Ascending aorta (tissue), 2 donors: ENCODE measurements around the gene MED1. TPM values are rescaled to one million over a fixed set of nuclear protein-coding genes. Genes with fewer than 3 reads are reported as not detected.

ENCODE experiments used
- DNase-seq, 2 donors: peaks; one replicate each; pipeline ENCODE4 v3.0.0-alpha.2; 2019; ENCODE audit warnings: low spot score in 2 of 2
- H3K27ac ChIP-seq, 2 donors: fragments of 200-600 bp; sonication (generic); one replicate each; pipeline ENCODE4 v1.5.1; 2016 to 2017; ENCODE audit warnings: mild to moderate bottlenecking in 1 of 2
- H3K27me3 ChIP-seq: fragments of 200-600 bp; sonication (generic); one replicate; pipeline ENCODE4 v1.5.1; 2017
- H3K36me3 ChIP-seq, 2 donors: fragments of 200-600 bp; sonication (generic); one replicate each; pipeline ENCODE4 v1.5.1; 2016
- H3K4me1 ChIP-seq, 2 donors: fragments of 200-600 bp; sonication (generic); one replicate each; pipeline ENCODE4 v1.5.1; 2016 to 2017; ENCODE audit warnings: mild to moderate bottlenecking in 1 of 2
- H3K4me3 ChIP-seq, 2 donors: fragments of 200-600 bp; sonication (generic); one replicate each; pipeline ENCODE4 v1.5.1; 2016 to 2017; ENCODE audit warnings: mild to moderate bottlenecking in 1 of 2
- H3K9me3 ChIP-seq, 2 donors: fragments of 200-600 bp; sonication (generic); one replicate each; pipeline ENCODE4 v1.5.1; 2016
- CTCF ChIP-seq, 3 experiments: fragments of 200-600 bp in 2 of 3; fragments of 450-650 bp in 1 of 3; sonication (generic) in 2 of 3; IDR thresholded peaks; one replicate each; pipeline ENCODE4 v1.5.1; 2016 to 2019; ENCODE audit warnings: antibody characterized with exemption in 3 of 3, mild to moderate bottlenecking in 1 of 3, moderate library complexity in 1 of 3
- intact Hi-C: fragments of 100-400 bp; cut with DNase I; formaldehyde crosslinking; loops from one replicate; pipeline ENCODE4 v1.15.1; 2023
- total RNA-seq: library from RNA; depleted of rRNA; stranded (reverse); fragments of >200 nt; gene quantifications from one replicate; pipeline ENCODE4 v1.1.0, GENCODE V29; 2016

The MED1 gene
- total RNA-seq, 1 donor from 2014 or later, result 11.8 TPM

GRCh38 chr17:39364236-39365025 is 86.6 kb downstream of the MED1 start:
- TF ChIP-seq CTCF (IDR thresholded peaks at IDR 0.05), result no peak
- H3K9me3 ChIP-seq, result no peaks in the 10 kb centered on the region
- no peak for DNase-seq
- peaks cover 7 to 12% of the 10 kb centered on the region in 2 donors for H3K4me1 ChIP-seq
- H3K27ac ChIP-seq, result peak overlapping the region; percentile 69 to 77
- no peaks in the 10 kb centered on the region for H3K36me3 ChIP-seq
- intact Hi-C loops, result loop anchor here (5.0 kb wide), 2 partner anchors 38 to 82 kb away; partner anchors contain the start of gene FBXL20
- H3K27me3 ChIP-seq, result no peaks in the 10 kb centered on the region
- peak overlapping the region in 1 of 2 donors; percentile 42 for H3K4me3 ChIP-seq

GRCh38 chr17:39361064-39361463 is 90.0 kb downstream of the MED1 start:
- no peak for TF ChIP-seq CTCF (IDR thresholded peaks at IDR 0.05)
- DNase-seq, result no peak
- Histone ChIP-seq H3K27ac (no peak overlapping the region), H3K27me3 (no peaks in the 10 kb centered on the region), H3K36me3 (no peaks in the 10 kb centered on the region), H3K4me3 (no peak overlapping the region), H3K9me3 (no peaks in the 10 kb centered on the region), H3K4me1 (peaks cover 7 to 9% of the 10 kb centered on the region in 2 donors)
- intact Hi-C loops, result no loop called here

- H3K9me3 ChIP-seq, result no peaks in the 10 kb centered on the region
- no peaks in the 10 kb centered on the region for H3K36me3 ChIP-seq
- no peak for TF ChIP-seq CTCF (IDR thresholded peaks at IDR 0.05)
- no peak overlapping the region for H3K27ac ChIP-seq
- H3K4me1 ChIP-seq, result peaks cover 5 to 8% of the 10 kb centered on the region in 2 donors
- H3K4me3 ChIP-seq, result no peak overlapping the region
- intact Hi-C loops, result no loop called here
- no peaks in the 10 kb centered on the region for H3K27me3 ChIP-seq
- no peak for DNase-seq
Observed at GRCh38 chr17:39360537-39360936, 90.5 kb downstream of the MED1 start.

- no peak overlapping the region for H3K27ac ChIP-seq
Observed at GRCh38 chr17:39359994-39360393, 91.1 kb downstream of the MED1 start.

GRCh38 chr17:39357986-39358385 is 93.1 kb downstream of the MED1 start:
- no peak for DNase-seq
- H3K4me3 ChIP-seq, result no peak overlapping the region
- TF ChIP-seq CTCF (IDR thresholded peaks at IDR 0.05), result no peak
- H3K9me3 ChIP-seq, result no peaks in the 10 kb centered on the region
- no peaks in the 10 kb centered on the region for H3K27me3 ChIP-seq
- intact Hi-C loops, result no loop called here
- no peaks in the 10 kb centered on the region for H3K4me1 ChIP-seq
- peak overlapping the region in 1 of 2 donors; percentile 11 for H3K27ac ChIP-seq
- H3K36me3 ChIP-seq, result no peaks in the 10 kb centered on the region

More at GRCh38 chr17:39359994-39360393, 91.1 kb downstream of the MED1 start:
- Histone ChIP-seq H3K27me3 (no peaks in the 10 kb centered on the region), H3K4me3 (no peak overlapping the region), H3K4me1 (peaks cover 5 to 8% of the 10 kb centered on the region in 2 donors), H3K9me3 (no peaks in the 10 kb centered on the region), H3K36me3 (no peaks in the 10 kb centered on the region)
- DNase-seq, result no peak
- TF ChIP-seq CTCF (IDR thresholded peaks at IDR 0.05), result no peak
- intact Hi-C loops, result no loop called here
